GM12878 (cell line): ENCODE results near the gene ATOSB. TPM values are rescaled to one million over a fixed set of nuclear protein-coding genes. Genes with fewer than 3 reads are reported as not detected.
A peak's percentile ranks its signal among the peaks of the same experiment; 100 is the strongest.

ENCODE experiments used
- ATAC-seq: fragments of 200-7000 bp; cut with Tn5 transposase; 3 replicates; pipeline ENCODE4 v1.9.1; 2020; ENCODE audit warnings: mild to moderate bottlenecking, moderate library complexity
- BruUV-seq: library from RNA; stranded (reverse); fragments of 400-500 nt; replicated peaks from 2 replicates; lab custom pipeline; 2021; lab: Mats Ljungman, UMichigan
- CTCF ChIA-PET: fragments of 300-600 bp; sonication (Branson Sonifier 250); formaldehyde crosslinking; extraction: SDS; loops from one replicate; lab custom pipeline; 2021; ENCODE audit warnings: inconsistent platforms; lab: Yijun Ruan, JAX
- POLR2A ChIA-PET: fragments of 350-600 bp; formaldehyde crosslinking; extraction: SDS; loops from one replicate; lab custom pipeline; 2021; ENCODE audit warnings: inconsistent platforms; lab: Charles Lee
- RAD21 ChIA-PET: fragments of 300-600 bp; sonication (Branson Sonifier 250); formaldehyde crosslinking; loops from one replicate; lab custom pipeline; 2023; ENCODE audit warnings: antibody characterized with exemption; ENCODE audit not compliant: unreplicated experiment; lab: Charles Lee
- SMC1A ChIA-PET: fragments of 300-600 bp; sonication (Branson Sonifier 250); formaldehyde crosslinking; loops from one replicate; lab custom pipeline; 2023; ENCODE audit not compliant: unreplicated experiment, uncharacterized antibody; lab: Charles Lee
- DNase-seq: peaks from one replicate; pipeline ENCODE4 v3.0.0-alpha.2; 2011; ENCODE audit warnings: low read depth, low spot score
- FAIRE-seq: peaks from 3 replicates; lab custom pipeline; 2011; peaks lifted over from hg19 to GRCh38; lab: Jason Lieb, UNC
- H2AFZ ChIP-seq: 2 replicates; pipeline ENCODE4 v1.6.0; 2011; ENCODE audit warnings: low read depth, low read length, control low read depth; ENCODE audit not compliant: control insufficient read depth
- H3K27ac ChIP-seq: 2 replicates; pipeline ENCODE4 v1.5.1; 2011; ENCODE audit warnings: control low read depth; ENCODE audit not compliant: control insufficient read depth, insufficient read depth
- H3K27me3 ChIP-seq, 2 experiments: replicated peaks in 1 of 2; 2 replicates each; pipeline versions ENCODE4 v1.6.0 to v1.6.1; 2011; ENCODE audit warnings: low read length in 1 of 2; ENCODE audit not compliant: control insufficient read depth in 2 of 2, insufficient read depth in 2 of 2
- H3K36me3 ChIP-seq, 2 experiments: 2 replicates each; pipeline ENCODE4 v1.5.1; 2011; ENCODE audit warnings: low read length in 1 of 2; ENCODE audit not compliant: control insufficient read depth in 2 of 2, insufficient read depth in 2 of 2
- H3K4me1 ChIP-seq: 2 replicates; pipeline ENCODE4 v1.6.1; 2011; ENCODE audit warnings: mild to moderate bottlenecking, low read length, moderate library complexity, mixed read lengths; ENCODE audit not compliant: control insufficient read depth, insufficient read depth
- H3K4me2 ChIP-seq: 2 replicates; pipeline ENCODE4 v1.6.0; 2011; ENCODE audit warnings: control low read depth; ENCODE audit not compliant: control insufficient read depth, insufficient read depth
- H3K4me3 ChIP-seq: fragments of 200-600 bp; sonication (generic); 2 replicates; pipeline ENCODE4 v1.5.1; 2016
- H3K79me2 ChIP-seq: 2 replicates; pipeline ENCODE4 v1.6.0; 2011; ENCODE audit warnings: low read length; ENCODE audit not compliant: control insufficient read depth, insufficient read depth
- H3K9ac ChIP-seq: 2 replicates; pipeline ENCODE4 v1.8.0; 2011; ENCODE audit warnings: low read length, control low read depth, mixed read lengths; ENCODE audit not compliant: control insufficient read depth, insufficient read depth
- H3K9me3 ChIP-seq: replicated peaks from 3 replicates; pipeline ENCODE4 v1.5.1; 2011; ENCODE audit warnings: mild to moderate bottlenecking, low read length; ENCODE audit not compliant: control insufficient read depth, insufficient read depth
- H4K20me1 ChIP-seq: 2 replicates; pipeline ENCODE4 v1.6.0; 2011; ENCODE audit not compliant: control insufficient read depth, insufficient read depth
- BHLHE40 ChIP-seq, 2 experiments: fragments of 450-650 bp in 1 of 2; IDR thresholded peaks; 2 replicates each; pipeline ENCODE4 v1.6.1; 2011 to 2017; ENCODE audit warnings: low read depth in 2 of 2, borderline replicate concordance in 1 of 2, improper control_type of control experiment in 1 of 2, low read length in 1 of 2, mild to moderate bottlenecking in 1 of 2
- CBX3 ChIP-seq: fragments of 200-600 bp; sonication (generic); IDR thresholded peaks from 2 replicates; pipeline ENCODE4 v1.6.1; 2016; ENCODE audit warnings: low read depth, borderline replicate concordance
- CHD2 ChIP-seq: IDR thresholded peaks from 2 replicates; pipeline ENCODE4 v1.6.1; 2011; ENCODE audit warnings: low read depth, low read length, improper control_type of control experiment, borderline replicate concordance
- CREB1 ChIP-seq: IDR thresholded peaks from 2 replicates; pipeline ENCODE4 v1.6.1; 2012; ENCODE audit warnings: low read depth, mild to moderate bottlenecking, inconsistent platforms
- GATAD2B ChIP-seq: fragments of 450-650 bp; conservative IDR thresholded peaks from 2 replicates; pipeline ENCODE4 v1.6.1; 2017; ENCODE audit warnings: low read depth, mild to moderate bottlenecking, moderate library complexity
- HCFC1 ChIP-seq: fragments of 150-350 bp; IDR thresholded peaks from 2 replicates; pipeline ENCODE4 v1.6.1; 2014; ENCODE audit warnings: low read length
- NFIC ChIP-seq: IDR thresholded peaks from 2 replicates; pipeline ENCODE4 v1.6.1; 2012; ENCODE audit warnings: low read depth, mild to moderate bottlenecking, inconsistent platforms, low read length, moderate library complexity
- NFYB ChIP-seq: IDR thresholded peaks from 2 replicates; pipeline ENCODE4 v1.6.1; 2011; ENCODE audit warnings: low read depth, mild to moderate bottlenecking, low read length, improper control_type of control experiment, moderate library complexity; ENCODE audit not compliant: insufficient read depth
- NR2C1 ChIP-seq: fragments of 450-650 bp; IDR thresholded peaks from 2 replicates; pipeline ENCODE4 v1.6.1; 2017; ENCODE audit warnings: antibody characterized with exemption, mild to moderate bottlenecking, moderate library complexity
- NR2F1 ChIP-seq: fragments of 450-650 bp; conservative IDR thresholded peaks from 2 replicates; pipeline ENCODE4 v1.6.1; 2017; ENCODE audit warnings: mild to moderate bottlenecking
- NRF1 ChIP-seq: conservative IDR thresholded peaks from 2 replicates; pipeline ENCODE4 v1.6.1; 2011; ENCODE audit warnings: mild to moderate bottlenecking, low read depth, low read length, improper control_type of control experiment
- RBBP5 ChIP-seq: fragments of 200-600 bp; sonication (generic); conservative IDR thresholded peaks from 2 replicates; pipeline ENCODE4 v1.6.1; 2016
- SIN3A ChIP-seq: IDR thresholded peaks from 2 replicates; pipeline ENCODE4 v1.6.1; 2012; ENCODE audit warnings: low read depth, low read length, improper control_type of control experiment
- SMARCA5 ChIP-seq: fragments of 450-650 bp; IDR thresholded peaks from 2 replicates; pipeline ENCODE4 v1.6.1; 2017; ENCODE audit warnings: mild to moderate bottlenecking
- TAF1 ChIP-seq: IDR thresholded peaks from 2 replicates; pipeline ENCODE4 v1.6.1; 2011; ENCODE audit warnings: mild to moderate bottlenecking, low read depth, low read length, borderline replicate concordance
- WGBS: methylation state at CpG from one replicate; pipeline ENCODE4 v1.1.6; 2016; ENCODE audit warnings: low lambda C conversion rate; ENCODE audit not compliant: insufficient replicate concordance, insufficient coverage; ENCODE audit errors: missing lambda C conversion rate; 5-methylcytosine and 5-hydroxymethylcytosine counted together
- in situ Hi-C: fragments of 300-500 bp; cut with MboI; formaldehyde crosslinking; loops from 9 replicates; pipeline ENCODE4 v1.14.3; 2018; ENCODE audit warnings: mixed read lengths
- intact Hi-C: fragments of 100-400 bp; cut with micrococcal nuclease; formaldehyde crosslinking; loops from one replicate; pipeline ENCODE4 v1.14.2; 2022; ENCODE audit not compliant: unreplicated experiment
- polyA plus RNA-seq, 11 experiments: library from polyadenylated mRNA; depleted of rRNA in 4 of 11; unstranded in 6 of 11; stranded (reverse) in 5 of 11; fragments of >200 nt; fragmentation: Nextera tagmentation in 4 of 11; fragmentation: Illumina TruSeq in 1 of 11; extraction: Ambion mirVana in 4 of 11; extraction: Trizol in 1 of 11; gene quantifications; 1 replicate in 1 of 11; 2 replicates in 10 of 11; pipeline versions ENCODE4 v1.2.1 to v1.2.3, GENCODE V29; 2011 to 2016; ENCODE audit warnings: inconsistent platforms in 2 of 11, missing spikeins in 2 of 11, low read depth in 1 of 11
- total RNA-seq, 4 experiments: library from RNA; depleted of rRNA in 3 of 4; stranded (reverse); fragments of >200 nt in 3 of 4; fragmentation: Illumina TruSeq in 1 of 4; extraction: Trizol in 1 of 4; gene quantifications; 2 replicates each; pipeline versions ENCODE4 v1.2.1 to v1.2.3, GENCODE V29; 2013 to 2021
- TF ChIP-seq, protein P1 (sequence below), 3 experiments: IDR thresholded peaks in 2 of 3; conservative IDR thresholded peaks in 1 of 3; 2 replicates each; pipeline ENCODE4 v1.5.1; 2011; ENCODE audit warnings: low read depth in 3 of 3, low read length in 3 of 3, mild to moderate bottlenecking in 3 of 3, control low read depth in 2 of 3, moderate library complexity in 2 of 3, inconsistent platforms in 1 of 3, mixed read lengths in 1 of 3; ENCODE audit not compliant: control insufficient read depth in 2 of 3, insufficient read depth in 1 of 3; ENCODE audit errors: extremely low read depth in 1 of 3
- TF ChIP-seq, protein P2 (sequence below): fragments of 450-650 bp; IDR thresholded peaks from 2 replicates; pipeline ENCODE4 v1.6.1; 2017; ENCODE audit warnings: mild to moderate bottlenecking, moderate library complexity

ATOSB gene
- total and polyA plus RNA-seq, 10 of the 15 experiments (the other 5 are each of a cell fraction or from before 2014, with no cell fraction given) = 0.60 to 5.4 (median 2.5) TPM

DNA sequence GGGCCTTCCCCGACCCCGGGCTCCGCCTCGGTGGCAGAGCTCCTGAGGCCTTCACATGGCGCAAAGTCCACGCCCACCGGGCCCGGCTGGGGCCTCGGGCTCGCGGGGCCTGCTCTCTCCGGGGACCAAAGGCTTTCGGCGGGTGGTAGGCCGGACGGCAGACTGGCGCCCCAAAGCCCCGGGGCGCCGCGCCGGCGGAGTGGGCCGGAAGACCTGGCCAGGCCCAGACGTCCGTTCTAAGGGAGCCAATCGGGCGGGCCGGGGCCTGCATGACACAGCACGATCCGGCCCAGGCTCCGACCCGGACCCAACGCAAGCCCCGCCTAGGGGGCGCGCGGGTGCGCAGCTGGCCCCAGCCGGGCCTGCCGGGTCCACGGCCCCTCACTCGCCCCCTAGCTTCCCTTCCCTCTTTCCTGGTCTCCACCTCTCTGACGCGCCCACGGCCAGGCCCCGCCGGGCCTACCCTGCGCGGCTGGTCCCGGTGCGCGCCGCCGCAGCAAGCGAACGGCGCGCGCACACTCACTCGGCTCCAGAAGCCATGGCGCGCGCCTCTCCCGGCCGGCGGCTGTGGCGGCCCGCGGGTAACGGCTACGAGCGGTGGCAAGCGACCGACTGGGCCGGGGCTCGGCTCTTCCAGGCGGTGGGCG, 43.7 kb downstream of the ATOSB start:
- Histone ChIP-seq H3K9me3 (no peaks in the 10 kb centered on the region), H3K79me2 (peaks cover 55% of the 10 kb centered on the region), H3K9ac (peak overlapping the region; percentile 81), H3K4me1 (peaks cover 12% of the 10 kb centered on the region), H3K27ac (peak overlapping the region; percentile 88), H3K36me3 (peaks cover 2 to 28% of the 10 kb centered on the region in 2 experiments; a peak in 3 of 4 replicates), H3K4me2 (no peak overlapping the region; the same call in 1 of the 2 replicates), H3K4me3 (peak overlapping the region; percentile 78), H4K20me1 (peaks cover 30% of the 10 kb centered on the region), H3K27me3 (no peaks in the 10 kb centered on the region), H2AFZ (peak overlapping the region; percentile 61)
- BruUV-seq = no TSS peak
- no peak for DNase-seq
- ChIA-PET CTCF (interaction anchor here (1.0 to 2.5 kb wide), 12 partner anchors 8 to 575 kb away, joined by 3 to 29 read pairs (median 6); partner anchors contain the start of genes FANCG, PIGO and STOML2), RAD21 (interaction anchor here (0.8 to 2.5 kb wide), 11 partner anchors 8 to 579 kb away, joined by 3 to 11 read pairs (median 4); partner anchors contain the start of genes ATOSB, FANCG, PIGO and SIT1), SMC1A (interaction anchor here (1.1 to 3.3 kb wide), 5 partner anchors 9 to 25 kb away, joined by 3 to 19 read pairs (median 9); partner anchors contain the start of genes FANCG and PIGO), POLR2A (interaction anchor here (0.5 to 2.6 kb wide), 15 partner anchors 8 to 1222 kb away, joined by 3 to 31 read pairs (median 4); partner anchors contain the start of genes ARHGEF39, ATOSB, DNAJB5 and FANCG)
- intact Hi-C loops = loop anchor here (5.0 to 10.0 kb wide), 3 partner anchors 40 to 653 kb away; partner anchors contain the start of gene DNAJB5
- in situ Hi-C loops = no loop called here
- no peak for FAIRE-seq
- WGBS = under 1% methylated on average over 66 of the region's 79 CpGs
- ATAC-seq = peak; percentile 86
- TF ChIP-seq NR2F1 = peak; percentile 27; the same call in 1 of the 2 replicates
- peak; percentile 91; the same call in 1 of the 2 replicates for TF ChIP-seq SMARCA5
- TF ChIP-seq CHD2 = 0 out of 2 replicates have a peak, but pooled peaks have one; percentile 33
- TF ChIP-seq GATAD2B = peak; percentile 90; the same call in 1 of the 2 replicates
- peak; percentile 37; the same call in 1 of the 2 replicates for TF ChIP-seq CREB1
- no peak for TF ChIP-seq NFIC
- peak; percentile 7; the same call in 1 of the 2 replicates for TF ChIP-seq HCFC1
- TF ChIP-seq, protein P1, sequence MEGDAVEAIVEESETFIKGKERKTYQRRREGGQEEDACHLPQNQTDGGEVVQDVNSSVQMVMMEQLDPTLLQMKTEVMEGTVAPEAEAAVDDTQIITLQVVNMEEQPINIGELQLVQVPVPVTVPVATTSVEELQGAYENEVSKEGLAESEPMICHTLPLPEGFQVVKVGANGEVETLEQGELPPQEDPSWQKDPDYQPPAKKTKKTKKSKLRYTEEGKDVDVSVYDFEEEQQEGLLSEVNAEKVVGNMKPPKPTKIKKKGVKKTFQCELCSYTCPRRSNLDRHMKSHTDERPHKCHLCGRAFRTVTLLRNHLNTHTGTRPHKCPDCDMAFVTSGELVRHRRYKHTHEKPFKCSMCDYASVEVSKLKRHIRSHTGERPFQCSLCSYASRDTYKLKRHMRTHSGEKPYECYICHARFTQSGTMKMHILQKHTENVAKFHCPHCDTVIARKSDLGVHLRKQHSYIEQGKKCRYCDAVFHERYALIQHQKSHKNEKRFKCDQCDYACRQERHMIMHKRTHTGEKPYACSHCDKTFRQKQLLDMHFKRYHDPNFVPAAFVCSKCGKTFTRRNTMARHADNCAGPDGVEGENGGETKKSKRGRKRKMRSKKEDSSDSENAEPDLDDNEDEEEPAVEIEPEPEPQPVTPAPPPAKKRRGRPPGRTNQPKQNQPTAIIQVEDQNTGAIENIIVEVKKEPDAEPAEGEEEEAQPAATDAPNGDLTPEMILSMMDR (IDR thresholded peaks at IDR 0.05 in 2 of 3, conservative IDR thresholded peaks at IDR 0.05 in 1 of 3; ENCODE audit: control insufficient read depth in 2 of 3, extremely low read depth in 1 of 3, insufficient read depth in 1 of 3, low read depth in 3 of 3, low read length in 3 of 3) = peak in 2 of 3 experiments; percentile 29 to 33; a peak in 3 of 6 replicates
- TF ChIP-seq, protein P2, sequence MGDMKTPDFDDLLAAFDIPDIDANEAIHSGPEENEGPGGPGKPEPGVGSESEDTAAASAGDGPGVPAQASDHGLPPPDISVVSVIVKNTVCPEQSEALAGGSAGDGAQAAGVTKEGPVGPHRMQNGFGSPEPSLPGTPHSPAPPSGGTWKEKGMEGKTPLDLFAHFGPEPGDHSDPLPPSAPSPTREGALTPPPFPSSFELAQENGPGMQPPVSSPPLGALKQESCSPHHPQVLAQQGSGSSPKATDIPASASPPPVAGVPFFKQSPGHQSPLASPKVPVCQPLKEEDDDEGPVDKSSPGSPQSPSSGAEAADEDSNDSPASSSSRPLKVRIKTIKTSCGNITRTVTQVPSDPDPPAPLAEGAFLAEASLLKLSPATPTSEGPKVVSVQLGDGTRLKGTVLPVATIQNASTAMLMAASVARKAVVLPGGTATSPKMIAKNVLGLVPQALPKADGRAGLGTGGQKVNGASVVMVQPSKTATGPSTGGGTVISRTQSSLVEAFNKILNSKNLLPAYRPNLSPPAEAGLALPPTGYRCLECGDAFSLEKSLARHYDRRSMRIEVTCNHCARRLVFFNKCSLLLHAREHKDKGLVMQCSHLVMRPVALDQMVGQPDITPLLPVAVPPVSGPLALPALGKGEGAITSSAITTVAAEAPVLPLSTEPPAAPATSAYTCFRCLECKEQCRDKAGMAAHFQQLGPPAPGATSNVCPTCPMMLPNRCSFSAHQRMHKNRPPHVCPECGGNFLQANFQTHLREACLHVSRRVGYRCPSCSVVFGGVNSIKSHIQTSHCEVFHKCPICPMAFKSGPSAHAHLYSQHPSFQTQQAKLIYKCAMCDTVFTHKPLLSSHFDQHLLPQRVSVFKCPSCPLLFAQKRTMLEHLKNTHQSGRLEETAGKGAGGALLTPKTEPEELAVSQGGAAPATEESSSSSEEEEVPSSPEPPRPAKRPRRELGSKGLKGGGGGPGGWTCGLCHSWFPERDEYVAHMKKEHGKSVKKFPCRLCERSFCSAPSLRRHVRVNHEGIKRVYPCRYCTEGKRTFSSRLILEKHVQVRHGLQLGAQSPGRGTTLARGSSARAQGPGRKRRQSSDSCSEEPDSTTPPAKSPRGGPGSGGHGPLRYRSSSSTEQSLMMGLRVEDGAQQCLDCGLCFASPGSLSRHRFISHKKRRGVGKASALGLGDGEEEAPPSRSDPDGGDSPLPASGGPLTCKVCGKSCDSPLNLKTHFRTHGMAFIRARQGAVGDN = 0 out of 2 replicates have a peak, but pooled peaks have one; percentile 38
- no peak for TF ChIP-seq RBBP5
- 0 out of 2 replicates have a peak, but pooled peaks have one; percentile 21 for TF ChIP-seq NRF1
- TF ChIP-seq TAF1 = peak; percentile 57; the same call in 1 of the 2 replicates
- peak; percentile 8 to 44; a peak in 2 of 4 replicates for TF ChIP-seq BHLHE40 (IDR thresholded peaks at IDR 0.05; ENCODE audit: borderline replicate concordance in 1 of 2, low read depth in 2 of 2, low read length in 1 of 2)
- TF ChIP-seq NR2C1 = no peak
- TF ChIP-seq SIN3A = peak; percentile 27; the same call in 1 of the 2 replicates
- peak; percentile 75; the same call in 1 of the 2 replicates for TF ChIP-seq NFYB
- no peak for TF ChIP-seq CBX3
